ENCODE results near the gene FGD6. TPM values are rescaled to one million over a fixed set of nuclear protein-coding genes. Genes with fewer than 3 reads are reported as not detected.

FGD6 gene
- total RNA-seq, 1 donor from 2014 or later: 17.7 TPM

- Histone ChIP-seq H3K27me3 (no peaks in the 10 kb centered on the region), H3K36me3 (peaks cover 0 to 7% of the 10 kb centered on the region in 2 donors), H3K4me1 (no peaks in the 10 kb centered on the region), H3K9me3 (no peaks in the 10 kb centered on the region), H3K27ac (no peak overlapping the region), H3K4me3 (no peak overlapping the region)
- no peak for DNase-seq (ENCODE audit: extremely low spot score in 2 of 2)
- TF ChIP-seq POLR2AphosphoS5 (IDR thresholded peaks at IDR 0.05; ENCODE audit: insufficient read depth in 1 of 2, low read depth in 1 of 2) (no peak), POLR2A (IDR thresholded peaks at IDR 0.05) (no peak), CTCF (IDR thresholded peaks at IDR 0.05) (no peak)
- intact Hi-C loops (cut with DNase I): no loop called here
Measured at GRCh38 chr12:95134085-95134484, 83.2 kb downstream of the FGD6 start.

GRCh38 chr12:95131589-95132340, 85.5 kb downstream of the FGD6 start:
- TF ChIP-seq CTCF (IDR thresholded peaks at IDR 0.05) (no peak), POLR2A (IDR thresholded peaks at IDR 0.05) (no peak), POLR2AphosphoS5 (IDR thresholded peaks at IDR 0.05; ENCODE audit: insufficient read depth in 1 of 2, low read depth in 1 of 2) (no peak)
- H3K27ac ChIP-seq: no peak overlapping the region
- H3K36me3 ChIP-seq: peaks cover 0 to 7% of the 10 kb centered on the region in 2 donors
- DNase-seq (ENCODE audit: extremely low spot score in 2 of 2): no peak
- no peaks in the 10 kb centered on the region for H3K4me1 ChIP-seq
- H3K4me3 ChIP-seq: no peak overlapping the region
- no peaks in the 10 kb centered on the region for H3K9me3 ChIP-seq
- no peaks in the 10 kb centered on the region for H3K27me3 ChIP-seq
- intact Hi-C loops (cut with DNase I): no loop called here

GRCh38 chr12:95130096-95130495, 87.2 kb downstream of the FGD6 start:
- DNase-seq (ENCODE audit: extremely low spot score in 2 of 2): no peak
- Histone ChIP-seq H3K4me3 (no peak overlapping the region), H3K27me3 (no peaks in the 10 kb centered on the region), H3K27ac (no peak overlapping the region), H3K36me3 (peaks cover 0 to 7% of the 10 kb centered on the region in 2 donors), H3K9me3 (no peaks in the 10 kb centered on the region), H3K4me1 (no peaks in the 10 kb centered on the region)
- TF ChIP-seq CTCF (IDR thresholded peaks at IDR 0.05) (no peak), POLR2A (IDR thresholded peaks at IDR 0.05) (no peak), POLR2AphosphoS5 (IDR thresholded peaks at IDR 0.05; ENCODE audit: insufficient read depth in 1 of 2, low read depth in 1 of 2) (no peak)
- intact Hi-C loops (cut with DNase I): no loop called here

GRCh38 chr12:95129115-95129514, 88.2 kb downstream of the FGD6 start:
- H3K4me1 ChIP-seq: no peaks in the 10 kb centered on the region
- no peak overlapping the region for H3K27ac ChIP-seq
- H3K4me3 ChIP-seq: no peak overlapping the region
- TF ChIP-seq POLR2AphosphoS5 (IDR thresholded peaks at IDR 0.05; ENCODE audit: insufficient read depth in 1 of 2, low read depth in 1 of 2): no peak
- no peak for TF ChIP-seq POLR2A (IDR thresholded peaks at IDR 0.05)
- TF ChIP-seq CTCF (IDR thresholded peaks at IDR 0.05): no peak
- no peaks in the 10 kb centered on the region for H3K9me3 ChIP-seq
- peaks cover 0 to under 1% of the 10 kb centered on the region in 2 donors for H3K36me3 ChIP-seq
- H3K27me3 ChIP-seq: no peaks in the 10 kb centered on the region
- intact Hi-C loops (cut with DNase I): no loop called here
- no peak for DNase-seq (ENCODE audit: extremely low spot score in 2 of 2)

- Histone ChIP-seq H3K4me1 (no peaks in the 10 kb centered on the region), H3K4me3 (no peak overlapping the region), H3K27ac (no peak overlapping the region), H3K9me3 (no peaks in the 10 kb centered on the region), H3K36me3 (no peaks in the 10 kb centered on the region), H3K27me3 (no peaks in the 10 kb centered on the region)
- no peak for DNase-seq (ENCODE audit: extremely low spot score in 2 of 2)
- intact Hi-C loops (cut with DNase I): no loop called here
- TF ChIP-seq CTCF (IDR thresholded peaks at IDR 0.05): no peak
- no peak for TF ChIP-seq POLR2A (IDR thresholded peaks at IDR 0.05)
- no peak for TF ChIP-seq POLR2AphosphoS5 (IDR thresholded peaks at IDR 0.05; ENCODE audit: insufficient read depth in 1 of 2, low read depth in 1 of 2)
Measured at GRCh38 chr12:95126736-95127135, 90.5 kb downstream of the FGD6 start.
